CD4-positive, alpha-beta T cell treated with Interferon alpha-2 for 1 hour (primary cell): ENCODE measurements around the gene SEC14L6.

ENCODE experiments used
- DNase-seq, 2 donors: peaks; one replicate each; pipeline ENCODE4 v3.0.0-alpha.2; 2020 to 2022

Gene SEC14L6

GRCh38 chr22:30491381-30491780 is 55.2 kb downstream of the SEC14L6 start:
- DNase-seq, result no peak

GRCh38 chr22:30490399-30490798 is 56.1 kb downstream of the SEC14L6 start:
- DNase-seq, result no peak

- no peak for DNase-seq
Measured at GRCh38 chr22:30488121-30488520, 58.4 kb downstream of the SEC14L6 start.

- no peak for DNase-seq
Measured at GRCh38 chr22:30486661-30487115, 59.9 kb downstream of the SEC14L6 start.

GRCh38 chr22:30486118-30486517 is 60.4 kb downstream of the SEC14L6 start:
- DNase-seq, result no peak

GRCh38 chr22:30485362-30485988 is 61.1 kb downstream of the SEC14L6 start:
- peak; percentile 64 to 79 for DNase-seq

- DNase-seq, result no peak
Measured at GRCh38 chr22:30483169-30483568, 63.4 kb downstream of the SEC14L6 start.

GRCh38 chr22:30481711-30482110 is 64.8 kb downstream of the SEC14L6 start:
- DNase-seq, result no peak

- DNase-seq, result no peak
Measured at GRCh38 chr22:30479981-30480380, 66.6 kb downstream of the SEC14L6 start.

GRCh38 chr22:30474683-30475424 is 71.7 kb downstream of the SEC14L6 start:
- DNase-seq, result peak; percentile 3 to 35

GRCh38 chr22:30474121-30474520 is 72.4 kb downstream of the SEC14L6 start:
- DNase-seq, result no peak

GRCh38 chr22:30472994-30473720 is 73.4 kb downstream of the SEC14L6 start:
- no peak for DNase-seq
